ENCODE measurements around the gene KICS2. TPM values are rescaled to one million over a fixed set of nuclear protein-coding genes. Genes with fewer than 3 reads are reported as not detected.
A peak's percentile ranks its signal among the peaks of the same experiment; 100 is the strongest.

KICS2 gene
- total RNA-seq, 1 donor from 2014 or later: 3.9 TPM

DNA sequence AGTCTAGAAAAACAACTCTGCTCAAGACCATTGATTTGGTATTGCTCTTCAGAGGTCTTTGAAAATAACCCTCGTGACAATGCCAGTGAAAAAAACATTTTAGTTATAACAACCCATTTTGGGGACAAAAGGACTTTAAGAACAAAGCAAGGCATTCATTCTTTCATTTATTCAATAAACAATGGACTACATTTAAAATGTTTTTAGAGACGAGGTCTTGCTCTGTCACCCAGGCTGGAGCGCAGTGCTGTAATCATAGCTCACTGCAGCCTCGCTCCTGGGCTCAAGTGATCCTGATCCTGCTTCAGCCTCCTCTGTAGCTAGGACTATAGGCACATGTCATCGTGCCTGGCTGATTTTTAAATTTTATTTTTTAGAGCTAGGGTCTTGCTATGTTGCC lies 7.7 kb upstream of the KICS2 start:
- Histone ChIP-seq H3K36me3 (no peaks in the 10 kb centered on the region), H4K20me1 (ENCODE audit: low read depth) (no peaks in the 10 kb centered on the region), H3K4me1 (no peaks in the 10 kb centered on the region), H3K79me2 (ENCODE audit: low read depth) (no peaks in the 10 kb centered on the region), H3K27me3 (no peaks in the 10 kb centered on the region), H3K9ac (no peak overlapping the region), H3K9me3 (ENCODE audit: low read depth) (peaks cover 5% of the 10 kb centered on the region), H2AFZ (replicated peaks) (no peak overlapping the region), H3K27ac (no peak overlapping the region), H3K4me3 (no peak overlapping the region), H3F3A (ENCODE audit: low read depth) (no peaks in the 10 kb centered on the region), H3K4me2 (no peak overlapping the region)
- Mint-ChIP-seq H3K27me3 (ENCODE audit: insufficient read depth, low read depth) (peaks cover 2% of the 10 kb centered on the region), H3K4me3 (no peak overlapping the region), H3K36me3 (no peaks in the 10 kb centered on the region), H3K9me3 (no peaks in the 10 kb centered on the region), H3K27ac (no peak overlapping the region), H3K4me1 (no peaks in the 10 kb centered on the region)
- TF ChIP-seq EZH2 (IDR thresholded peaks at IDR 0.05) (no peak), EZH2phosphoT487 (IDR thresholded peaks at IDR 0.05) (no peak)
- no peak for DNase-seq (ENCODE audit: low spot score)

DNA sequence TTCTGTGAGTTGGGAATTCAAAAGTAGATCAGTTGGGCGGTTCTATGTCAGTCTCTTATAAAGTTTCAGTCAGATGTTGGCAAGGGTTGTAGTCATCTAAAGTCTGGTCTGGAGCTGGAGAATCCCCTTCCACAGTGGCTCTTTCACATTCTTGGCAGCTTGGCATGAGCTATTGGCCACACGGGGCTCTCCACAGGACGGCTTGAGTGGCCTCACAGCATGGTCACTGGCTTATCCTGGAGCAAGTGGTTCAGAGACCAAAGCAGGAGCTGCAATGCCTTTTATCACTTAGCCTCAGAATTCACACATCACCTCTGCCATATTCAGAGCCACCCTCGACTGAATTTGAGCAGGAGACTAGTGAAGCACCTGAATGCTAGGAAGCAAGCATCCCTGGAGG lies 7.1 kb upstream of the KICS2 start:
- Histone ChIP-seq H3K27me3 (no peaks in the 10 kb centered on the region), H2AFZ (replicated peaks) (no peak overlapping the region), H3K9ac (no peak overlapping the region), H3K9me3 (ENCODE audit: low read depth) (peaks cover 5% of the 10 kb centered on the region), H3K27ac (no peak overlapping the region), H3F3A (ENCODE audit: low read depth) (no peaks in the 10 kb centered on the region), H4K20me1 (ENCODE audit: low read depth) (no peaks in the 10 kb centered on the region), H3K36me3 (no peaks in the 10 kb centered on the region), H3K79me2 (ENCODE audit: low read depth) (no peaks in the 10 kb centered on the region), H3K4me1 (no peaks in the 10 kb centered on the region), H3K4me2 (no peak overlapping the region), H3K4me3 (no peak overlapping the region)
- Mint-ChIP-seq H3K9me3 (no peaks in the 10 kb centered on the region), H3K27me3 (ENCODE audit: insufficient read depth, low read depth) (peaks cover 2% of the 10 kb centered on the region), H3K4me1 (no peaks in the 10 kb centered on the region), H3K27ac (no peak overlapping the region), H3K36me3 (no peaks in the 10 kb centered on the region), H3K4me3 (no peak overlapping the region)
- TF ChIP-seq EZH2phosphoT487 (IDR thresholded peaks at IDR 0.05) (no peak), EZH2 (IDR thresholded peaks at IDR 0.05) (no peak)
- TF ChIP-seq, protein P1, sequence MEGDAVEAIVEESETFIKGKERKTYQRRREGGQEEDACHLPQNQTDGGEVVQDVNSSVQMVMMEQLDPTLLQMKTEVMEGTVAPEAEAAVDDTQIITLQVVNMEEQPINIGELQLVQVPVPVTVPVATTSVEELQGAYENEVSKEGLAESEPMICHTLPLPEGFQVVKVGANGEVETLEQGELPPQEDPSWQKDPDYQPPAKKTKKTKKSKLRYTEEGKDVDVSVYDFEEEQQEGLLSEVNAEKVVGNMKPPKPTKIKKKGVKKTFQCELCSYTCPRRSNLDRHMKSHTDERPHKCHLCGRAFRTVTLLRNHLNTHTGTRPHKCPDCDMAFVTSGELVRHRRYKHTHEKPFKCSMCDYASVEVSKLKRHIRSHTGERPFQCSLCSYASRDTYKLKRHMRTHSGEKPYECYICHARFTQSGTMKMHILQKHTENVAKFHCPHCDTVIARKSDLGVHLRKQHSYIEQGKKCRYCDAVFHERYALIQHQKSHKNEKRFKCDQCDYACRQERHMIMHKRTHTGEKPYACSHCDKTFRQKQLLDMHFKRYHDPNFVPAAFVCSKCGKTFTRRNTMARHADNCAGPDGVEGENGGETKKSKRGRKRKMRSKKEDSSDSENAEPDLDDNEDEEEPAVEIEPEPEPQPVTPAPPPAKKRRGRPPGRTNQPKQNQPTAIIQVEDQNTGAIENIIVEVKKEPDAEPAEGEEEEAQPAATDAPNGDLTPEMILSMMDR (IDR thresholded peaks at IDR 0.05): no peak
- peak; percentile 26 for DNase-seq (ENCODE audit: low spot score)

DNA sequence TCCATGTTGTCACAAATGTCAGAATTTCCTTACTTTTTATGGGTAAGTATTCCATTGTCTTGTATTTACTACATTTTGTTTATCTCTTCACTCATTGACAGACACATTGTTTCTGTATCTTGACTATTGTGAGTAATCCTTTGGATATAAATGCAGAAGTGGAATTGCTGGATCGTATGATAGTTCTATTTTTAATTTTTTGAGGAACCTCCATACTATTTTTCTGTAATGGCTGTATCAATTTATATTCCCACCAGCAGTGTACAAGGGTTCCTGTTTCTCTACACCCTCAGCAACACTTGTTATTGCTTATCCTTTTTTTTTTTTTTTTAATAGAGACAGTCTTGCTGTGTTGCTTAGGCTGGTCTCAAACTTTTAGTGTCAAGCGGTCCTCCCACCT lies 3.5 kb upstream of the KICS2 start:
- DNase-seq (ENCODE audit: low spot score): no peak
- H3K27me3 Mint-ChIP-seq (ENCODE audit: insufficient read depth, low read depth): peaks cover 2% of the 10 kb centered on the region
- no peaks in the 10 kb centered on the region for H4K20me1 ChIP-seq (ENCODE audit: low read depth)
- no peaks in the 10 kb centered on the region for H3K36me3 Mint-ChIP-seq
- H3K27ac ChIP-seq: no peak overlapping the region
- H3K4me2 ChIP-seq: no peak overlapping the region
- peaks cover 8% of the 10 kb centered on the region for H3K79me2 ChIP-seq (ENCODE audit: low read depth)
- no peaks in the 10 kb centered on the region for H3K9me3 Mint-ChIP-seq
- H3K36me3 ChIP-seq: no peaks in the 10 kb centered on the region
- H3K4me1 Mint-ChIP-seq: peaks cover 13% of the 10 kb centered on the region
- H3K9me3 ChIP-seq (ENCODE audit: low read depth): peaks cover 5% of the 10 kb centered on the region
- no peaks in the 10 kb centered on the region for H3K27me3 ChIP-seq
- H3K9ac ChIP-seq: no peak overlapping the region
- H3K4me3 Mint-ChIP-seq: no peak overlapping the region
- no peak overlapping the region for H3K27ac Mint-ChIP-seq
- H3F3A ChIP-seq (ENCODE audit: low read depth): peaks cover 14% of the 10 kb centered on the region
- TF ChIP-seq, protein P1 (IDR thresholded peaks at IDR 0.05): no peak
- TF ChIP-seq EZH2phosphoT487 (IDR thresholded peaks at IDR 0.05) (no peak), EZH2 (IDR thresholded peaks at IDR 0.05) (no peak)
- peaks cover 7% of the 10 kb centered on the region for H3K4me1 ChIP-seq
- H2AFZ ChIP-seq (replicated peaks): no peak overlapping the region
- no peak overlapping the region for H3K4me3 ChIP-seq

DNA sequence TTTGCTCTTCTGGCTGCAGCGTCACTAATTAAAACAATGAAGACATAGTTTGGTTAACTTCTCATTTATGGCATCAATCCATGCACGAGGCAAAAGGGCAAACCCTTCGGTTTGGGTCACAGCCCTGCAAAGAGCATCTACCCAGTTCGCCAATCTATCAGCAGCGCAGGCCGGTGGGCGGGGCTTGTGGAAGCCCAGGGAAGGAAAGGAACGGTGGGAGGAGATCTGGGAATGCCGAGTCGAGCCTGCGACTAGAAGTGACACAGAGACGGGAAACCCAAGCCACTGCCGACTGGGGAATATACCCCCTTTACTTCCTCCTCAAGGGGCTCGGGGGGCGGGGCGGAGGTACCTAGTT lies 466 bp downstream of the KICS2 start:
- H3F3A ChIP-seq (ENCODE audit: low read depth): peaks cover 14% of the 10 kb centered on the region
- no peaks in the 10 kb centered on the region for H4K20me1 ChIP-seq (ENCODE audit: low read depth)
- no peak overlapping the region for H3K9ac ChIP-seq
- H3K36me3 Mint-ChIP-seq: no peaks in the 10 kb centered on the region
- TF ChIP-seq EZH2 (IDR thresholded peaks at IDR 0.05): no peak
- no peaks in the 10 kb centered on the region for H3K36me3 ChIP-seq
- DNase-seq (ENCODE audit: low spot score): peak; percentile 95
- peak overlapping the region; percentile 81 for H3K4me2 ChIP-seq
- no peaks in the 10 kb centered on the region for H3K9me3 Mint-ChIP-seq
- H3K9me3 ChIP-seq (ENCODE audit: low read depth): no peaks in the 10 kb centered on the region
- H3K79me2 ChIP-seq (ENCODE audit: low read depth): peaks cover 8% of the 10 kb centered on the region
- H3K27ac Mint-ChIP-seq: no peak overlapping the region
- H3K4me1 Mint-ChIP-seq: peaks cover 14% of the 10 kb centered on the region
- H3K27me3 Mint-ChIP-seq (ENCODE audit: insufficient read depth, low read depth): peaks cover 4% of the 10 kb centered on the region
- H2AFZ ChIP-seq (replicated peaks): peak overlapping the region; percentile 96
- peaks cover 7% of the 10 kb centered on the region for H3K4me1 ChIP-seq
- no peak overlapping the region for H3K27ac ChIP-seq
- H3K27me3 ChIP-seq: no peaks in the 10 kb centered on the region
- H3K4me3 ChIP-seq: peak overlapping the region; percentile 89
- peak overlapping the region; percentile 94 for H3K4me3 Mint-ChIP-seq

Measured in neural progenitor cell (in vitro differentiated cells).